Skin epidermis (tissue), 12 donors: ENCODE measurements around the gene SPDYE11.
A peak's percentile ranks its signal among the peaks of the same experiment; 100 is the strongest.
"Not testable (repeated sequence)": the region's sequence is repeated elsewhere in the genome, so short reads cannot be mapped to it uniquely, and the experiment has no call there.

Experiments
- H3K27ac ChIP-seq, 21 experiments: fragments of 200-600 bp; sonication (generic) in 11 of 21; one replicate each; pipeline ENCODE4 v1.5.0; 2020; ENCODE audit warnings: mild to moderate bottlenecking in 3 of 21, inconsistent platforms in 2 of 21, moderate library complexity in 2 of 21
- H3K4me3 ChIP-seq, 7 experiments: fragments of 200-600 bp; sonication (generic) in 2 of 7; one replicate each; pipeline ENCODE4 v1.5.0; 2020; ENCODE audit warnings: inconsistent platforms in 2 of 7, mild to moderate bottlenecking in 2 of 7, moderate library complexity in 1 of 7

SPDYE11 gene

GRCh38 chr7:73057811-73058210 is at the start of gene SPDYE11:
TSS of gene SPDYE11 (minus strand) at chr7:73057911. CDS start at chr7:73056111, 1,800 bp downstream.
- H3K4me3 ChIP-seq, H3K27ac ChIP-seq: not testable (repeated sequence)

DNA sequence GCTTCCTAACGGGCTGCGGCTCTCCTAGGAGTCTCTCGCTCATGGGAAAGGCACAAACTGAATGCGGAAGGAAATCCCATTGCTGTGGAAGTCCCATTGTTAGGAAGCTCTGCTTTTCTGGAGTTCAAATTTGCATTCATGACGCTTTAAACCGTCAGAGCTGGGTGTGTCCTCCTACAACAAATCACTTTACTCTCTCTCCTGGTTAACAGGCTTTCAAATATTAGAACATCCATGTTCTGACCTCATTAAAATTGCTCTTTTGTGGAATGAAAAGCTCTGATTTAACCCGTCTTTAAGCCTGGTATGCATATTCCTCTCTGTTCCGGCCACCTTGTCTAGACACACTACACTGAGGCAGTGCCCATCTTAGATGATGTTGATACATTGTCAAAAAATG is 28.2 kb upstream of the SPDYE11 start, which contains the start of gene SPDYE9:
SPDYE9 (minus strand) TSS at position 101 of the 400 bp plus-strand sequence. CDS start 1,800 bp downstream, outside the sequence.
- H3K27ac ChIP-seq, H3K4me3 ChIP-seq: not testable (repeated sequence)

- not testable (repeated sequence) for H3K4me3 ChIP-seq, H3K27ac ChIP-seq
These were observed 28.0 kb downstream of the SPDYE11 start, which contains the start of gene SPDYE8 for GRCh38 chr7:73029666-73030065. TSS of gene SPDYE8 (minus strand) at chr7:73029766. CDS start at chr7:73027966, 1,800 bp downstream.

GRCh38 chr7:73006491-73006890 is 51.2 kb downstream of the SPDYE11 start:
- Histone ChIP-seq H3K27ac (peak overlapping the region in 3 of 21 experiments; percentile 60 to 84 (median 64)), H3K4me3 (peak overlapping the region; percentile 60 to 79 (median 67))

DNA sequence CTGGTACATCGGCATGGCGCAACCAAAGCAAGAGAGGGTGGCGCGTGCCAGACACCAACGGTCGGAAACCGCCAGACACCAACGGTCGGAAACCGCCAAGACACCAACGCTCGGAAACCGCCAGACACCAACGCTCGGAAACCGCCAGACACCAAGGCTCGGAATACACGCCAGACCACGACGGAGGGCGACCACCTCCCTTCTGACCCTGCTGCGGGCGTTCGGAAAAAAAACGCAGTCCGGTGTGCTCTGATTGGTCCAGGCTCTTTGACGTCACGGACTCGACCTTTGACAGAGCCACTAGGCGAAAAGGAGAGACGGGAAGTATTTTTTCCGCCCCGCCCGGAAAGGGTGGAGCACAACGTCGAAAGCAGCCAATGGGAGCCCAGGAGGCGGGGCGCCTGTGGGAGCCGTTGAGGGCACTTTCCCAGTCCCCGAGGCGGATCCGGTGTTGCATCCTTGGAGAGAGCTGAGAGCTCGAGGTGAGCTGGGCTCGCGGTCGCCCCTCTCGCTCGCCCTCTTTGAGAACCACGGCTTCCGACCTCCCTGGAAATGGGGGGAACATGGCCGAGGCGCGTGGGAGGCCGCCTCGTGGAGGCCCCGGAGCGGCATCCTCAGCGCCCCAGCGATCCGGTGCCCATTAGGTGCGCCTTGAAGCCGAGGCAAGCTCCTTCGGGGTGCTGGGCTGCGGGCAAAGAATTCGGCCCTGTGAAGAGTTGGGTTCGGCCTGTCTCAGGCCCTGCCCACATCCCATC is 51.8 kb downstream of the SPDYE11 start:
- peak overlapping the region; percentile 39 to 91 (median 86) for H3K27ac ChIP-seq
- peak overlapping the region; percentile 60 to 79 (median 67) for H3K4me3 ChIP-seq

GRCh38 chr7:73005356-73005692 is 52.4 kb downstream of the SPDYE11 start:
- Histone ChIP-seq H3K27ac (peak overlapping the region; percentile 39 to 91 (median 86)), H3K4me3 (peak overlapping the region; percentile 60 to 79 (median 67))

- H3K4me3 ChIP-seq, result not testable (repeated sequence)
These were observed 59.7 kb downstream of the SPDYE11 start for GRCh38 chr7:72997887-72998468.

More at GRCh38 chr7:72997887-72998468, 59.7 kb downstream of the SPDYE11 start:
- not testable (repeated sequence) for H3K27ac ChIP-seq
